ENCODE measurements around the gene MMP7. TPM values are rescaled to one million over a fixed set of nuclear protein-coding genes. Genes with fewer than 3 reads are reported as not detected.

MMP7 gene
- total RNA-seq, 3 donors from 2014 or later (not counting 1 experiment from before 2014, with no cell fraction given): not detected

DNA sequence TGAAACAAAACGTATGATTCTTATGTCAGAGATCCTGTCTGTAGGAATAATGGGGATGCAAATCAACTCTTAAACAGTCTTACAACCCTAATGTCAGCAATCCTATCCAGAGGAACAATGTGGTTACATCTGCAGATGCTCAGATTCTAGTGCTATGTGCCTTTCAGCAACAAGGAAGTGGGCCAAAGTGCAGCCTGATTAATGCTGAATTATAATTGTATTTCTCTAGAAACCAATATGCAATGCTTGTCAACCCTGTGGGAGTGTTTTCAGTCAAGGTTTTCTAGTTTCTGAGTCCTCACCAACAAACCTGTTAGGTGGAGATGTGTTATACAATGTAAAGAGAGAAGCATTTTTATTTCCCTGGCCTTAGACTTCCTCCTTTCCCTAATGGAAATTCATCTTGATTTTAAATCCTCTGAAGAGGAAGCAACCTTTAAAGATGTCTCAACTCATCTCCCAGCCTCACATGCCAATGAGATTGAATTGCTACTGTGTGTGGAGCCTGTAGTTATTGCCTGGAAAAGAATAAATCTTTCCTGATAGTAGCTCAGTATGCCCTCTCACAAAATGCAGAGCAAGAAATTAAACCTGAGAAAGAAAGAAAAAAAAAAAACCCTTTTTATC is 51.8 kb downstream of the MMP7 start:
- no peaks in the 10 kb centered on the region for H3K36me3 ChIP-seq (ENCODE audit: control insufficient read depth, insufficient read depth, low read length)
- DNase-seq (no peak), ATAC-seq (no peak)
- H3K9me3 ChIP-seq (ENCODE audit: control insufficient read depth, insufficient read depth, low read length): no peaks in the 10 kb centered on the region
- Mint-ChIP-seq H3K4me1 (peaks cover 8 to 9% of the 10 kb centered on the region in 2 donors), H3K4me3 (no peak overlapping the region), H3K27me3 (ENCODE audit: low read depth in 2 of 2) (peaks cover 0 to 3% of the 10 kb centered on the region in 2 donors), H3K27ac (no peak overlapping the region), H3K9me3 (no peaks in the 10 kb centered on the region), H3K36me3 (no peaks in the 10 kb centered on the region)
- TF ChIP-seq, protein P1, sequence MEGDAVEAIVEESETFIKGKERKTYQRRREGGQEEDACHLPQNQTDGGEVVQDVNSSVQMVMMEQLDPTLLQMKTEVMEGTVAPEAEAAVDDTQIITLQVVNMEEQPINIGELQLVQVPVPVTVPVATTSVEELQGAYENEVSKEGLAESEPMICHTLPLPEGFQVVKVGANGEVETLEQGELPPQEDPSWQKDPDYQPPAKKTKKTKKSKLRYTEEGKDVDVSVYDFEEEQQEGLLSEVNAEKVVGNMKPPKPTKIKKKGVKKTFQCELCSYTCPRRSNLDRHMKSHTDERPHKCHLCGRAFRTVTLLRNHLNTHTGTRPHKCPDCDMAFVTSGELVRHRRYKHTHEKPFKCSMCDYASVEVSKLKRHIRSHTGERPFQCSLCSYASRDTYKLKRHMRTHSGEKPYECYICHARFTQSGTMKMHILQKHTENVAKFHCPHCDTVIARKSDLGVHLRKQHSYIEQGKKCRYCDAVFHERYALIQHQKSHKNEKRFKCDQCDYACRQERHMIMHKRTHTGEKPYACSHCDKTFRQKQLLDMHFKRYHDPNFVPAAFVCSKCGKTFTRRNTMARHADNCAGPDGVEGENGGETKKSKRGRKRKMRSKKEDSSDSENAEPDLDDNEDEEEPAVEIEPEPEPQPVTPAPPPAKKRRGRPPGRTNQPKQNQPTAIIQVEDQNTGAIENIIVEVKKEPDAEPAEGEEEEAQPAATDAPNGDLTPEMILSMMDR (IDR thresholded peaks at IDR 0.05): no peak
- H3K4me1 ChIP-seq (ENCODE audit: control insufficient read depth, insufficient read depth, low read length): peaks cover 4% of the 10 kb centered on the region
- H3K4me3 ChIP-seq (ENCODE audit: low read length): no peak overlapping the region
- intact Hi-C loops (cut with micrococcal nuclease): no loop called here
- no peaks in the 10 kb centered on the region for H3K27me3 ChIP-seq (ENCODE audit: control insufficient read depth, insufficient read depth, low read length)
- no peak overlapping the region for H3K27ac ChIP-seq (ENCODE audit: low read length)
- WGBS (ENCODE audit: insufficient coverage): no CpG with 5 or more reads among the region's 1 CpG

DNA sequence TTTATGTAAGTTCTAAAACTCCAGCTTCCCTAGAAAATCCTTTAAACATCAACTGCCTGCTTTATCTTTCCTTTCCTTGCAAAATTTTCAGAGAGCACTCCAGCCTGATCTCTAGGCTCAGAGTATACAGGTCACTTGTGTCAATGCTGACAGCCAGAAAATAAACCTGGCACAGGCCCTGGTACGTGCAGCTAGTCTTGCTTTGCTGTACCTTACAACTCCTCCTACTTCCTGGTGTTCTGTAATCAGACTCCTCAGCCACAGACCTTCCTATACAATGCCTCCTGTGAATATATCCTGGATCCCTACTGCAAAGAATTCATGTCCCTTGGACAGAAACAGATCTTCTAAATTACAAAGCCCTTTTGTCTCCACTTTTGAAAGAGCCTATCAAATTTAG is 53.7 kb downstream of the MMP7 start:
- intact Hi-C loops (cut with micrococcal nuclease): no loop called here
- H3K27ac Mint-ChIP-seq: peak overlapping the region in 1 of 2 donors; percentile 39
- Histone ChIP-seq H3K9me3 (ENCODE audit: control insufficient read depth, insufficient read depth, low read length) (no peaks in the 10 kb centered on the region), H3K27ac (ENCODE audit: low read length) (no peak overlapping the region), H3K27me3 (ENCODE audit: control insufficient read depth, insufficient read depth, low read length) (no peaks in the 10 kb centered on the region), H3K4me1 (ENCODE audit: control insufficient read depth, insufficient read depth, low read length) (peaks cover 4% of the 10 kb centered on the region), H3K4me3 (ENCODE audit: low read length) (no peak overlapping the region), H3K36me3 (ENCODE audit: control insufficient read depth, insufficient read depth, low read length) (no peaks in the 10 kb centered on the region)
- H3K27me3 Mint-ChIP-seq (ENCODE audit: low read depth in 2 of 2): peaks cover 0 to 6% of the 10 kb centered on the region in 2 donors
- ATAC-seq (peak; percentile 59 to 81 (median 66)), DNase-seq (peak in 1 of 2 donors; percentile 61)
- 6% methylated on average over 1 of the region's 1 CpG for whole genome bisulfite sequencing (ENCODE audit: insufficient coverage)
- H3K9me3 Mint-ChIP-seq: no peaks in the 10 kb centered on the region
- no peak overlapping the region for H3K4me3 Mint-ChIP-seq
- H3K36me3 Mint-ChIP-seq: no peaks in the 10 kb centered on the region
- TF ChIP-seq, protein P1 (IDR thresholded peaks at IDR 0.05): no peak
- H3K4me1 Mint-ChIP-seq: peaks cover 8 to 9% of the 10 kb centered on the region in 2 donors

DNA sequence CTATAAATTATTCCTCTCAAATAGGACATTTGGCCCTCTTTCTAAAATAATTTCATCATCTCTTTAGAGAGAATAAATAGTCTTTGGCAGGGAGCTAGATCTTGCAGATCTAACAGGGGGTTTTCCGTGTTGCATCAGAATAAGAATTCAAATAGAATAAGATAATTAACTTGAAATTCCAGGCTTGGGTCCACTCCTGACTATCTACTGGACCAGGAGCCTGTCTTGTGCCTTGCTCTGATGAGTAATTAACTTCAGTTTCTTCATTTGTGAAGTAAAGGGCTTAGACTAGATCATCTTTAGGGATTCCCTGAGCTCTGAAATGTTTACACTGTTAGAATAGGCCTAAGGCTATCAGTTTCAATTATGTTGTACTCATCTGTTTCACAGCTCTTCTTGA is 54.5 kb downstream of the MMP7 start:
- Histone ChIP-seq H3K9me3 (ENCODE audit: control insufficient read depth, insufficient read depth, low read length) (no peaks in the 10 kb centered on the region), H3K27ac (ENCODE audit: low read length) (no peak overlapping the region), H3K27me3 (ENCODE audit: control insufficient read depth, insufficient read depth, low read length) (no peaks in the 10 kb centered on the region), H3K36me3 (ENCODE audit: control insufficient read depth, insufficient read depth, low read length) (no peaks in the 10 kb centered on the region), H3K4me1 (ENCODE audit: control insufficient read depth, insufficient read depth, low read length) (peaks cover 4% of the 10 kb centered on the region), H3K4me3 (ENCODE audit: low read length) (no peak overlapping the region)
- DNase-seq: no peak
- H3K36me3 Mint-ChIP-seq: no peaks in the 10 kb centered on the region
- TF ChIP-seq, protein P1 (IDR thresholded peaks at IDR 0.05): no peak
- H3K4me3 Mint-ChIP-seq: no peak overlapping the region
- peak overlapping the region in 1 of 2 donors; percentile 39 for H3K27ac Mint-ChIP-seq
- no peaks in the 10 kb centered on the region for H3K9me3 Mint-ChIP-seq
- H3K4me1 Mint-ChIP-seq: peaks cover 8 to 9% of the 10 kb centered on the region in 2 donors
- ATAC-seq: no peak
- intact Hi-C loops (cut with micrococcal nuclease): no loop called here
- peaks cover 6% of the 10 kb centered on the region in 2 donors for H3K27me3 Mint-ChIP-seq (ENCODE audit: low read depth in 2 of 2)
- 91% methylated on average over 1 of the region's 1 CpG for WGBS (ENCODE audit: insufficient coverage)

GRCh38 chr11:102473543-102473942 is 57.0 kb downstream of the MMP7 start:
- H3K27ac ChIP-seq (ENCODE audit: low read length): no peak overlapping the region
- Mint-ChIP-seq H3K4me1 (peaks cover 14 to 17% of the 10 kb centered on the region in 2 donors), H3K27ac (no peak overlapping the region), H3K27me3 (ENCODE audit: low read depth in 2 of 2) (peaks cover 3 to 14% of the 10 kb centered on the region in 2 donors), H3K4me3 (no peak overlapping the region), H3K9me3 (no peaks in the 10 kb centered on the region), H3K36me3 (no peaks in the 10 kb centered on the region)
- no peak for ATAC-seq
- no peaks in the 10 kb centered on the region for H3K36me3 ChIP-seq (ENCODE audit: control insufficient read depth, insufficient read depth, low read length)
- peak in 1 of 2 donors; percentile 43 for DNase-seq
- H3K9me3 ChIP-seq (ENCODE audit: control insufficient read depth, insufficient read depth, low read length): no peaks in the 10 kb centered on the region
- no peak overlapping the region for H3K4me3 ChIP-seq (ENCODE audit: low read length)
- intact Hi-C loops (cut with micrococcal nuclease): no loop called here
- TF ChIP-seq, protein P1 (IDR thresholded peaks at IDR 0.05): no peak
- H3K27me3 ChIP-seq (ENCODE audit: control insufficient read depth, insufficient read depth, low read length): no peaks in the 10 kb centered on the region
- 95% methylated on average over 5 of the region's 5 CpGs for WGBS (ENCODE audit: insufficient coverage)
- peaks cover 14% of the 10 kb centered on the region for H3K4me1 ChIP-seq (ENCODE audit: control insufficient read depth, insufficient read depth, low read length)

Data from natural killer cell (primary cell).